ENCODE results near the gene ZNF689.
A peak's percentile ranks its signal among the peaks of the same experiment; 100 is the strongest.

Gene ZNF689

GRCh38 chr16:30562021-30562420 lies 48.2 kb downstream of the ZNF689 start:
- Histone ChIP-seq H3K36me3 (ENCODE audit: insufficient read depth, low read length) (no peaks in the 10 kb centered on the region), H3K4me1 (ENCODE audit: insufficient read depth, low read length, severe bottlenecking) (peaks cover 25% of the 10 kb centered on the region), H3K9me2 (ENCODE audit: low read depth, low read length) (no peaks in the 10 kb centered on the region), H2AFZ (ENCODE audit: low read length) (no peak overlapping the region), H3K4me2 (ENCODE audit: low read length) (peak overlapping the region; percentile 63), H3K27me3 (ENCODE audit: insufficient read depth, low read length) (no peaks in the 10 kb centered on the region), H3K4me3 (ENCODE audit: low read depth, low read length, poor library complexity, severe bottlenecking) (peak overlapping the region; percentile 57), H3K9ac (ENCODE audit: low read length) (peak overlapping the region; percentile 60; the same call in 1 of the 2 replicates), H4K20me1 (ENCODE audit: insufficient read depth, low read length) (no peaks in the 10 kb centered on the region), H3K9me3 (ENCODE audit: low read length) (no peaks in the 10 kb centered on the region), H3F3A (ENCODE audit: insufficient read depth, low read length) (0 out of 2 replicates have a peak, but pooled peaks cover 3% of the 10 kb centered on the region), H3K27ac (ENCODE audit: low read depth, low read length, poor library complexity, severe bottlenecking) (no peak overlapping the region), H3K79me2 (ENCODE audit: insufficient read depth, low read length) (0 out of 2 replicates have a peak, but pooled peaks cover 4% of the 10 kb centered on the region)
- TF ChIP-seq, protein P1, sequence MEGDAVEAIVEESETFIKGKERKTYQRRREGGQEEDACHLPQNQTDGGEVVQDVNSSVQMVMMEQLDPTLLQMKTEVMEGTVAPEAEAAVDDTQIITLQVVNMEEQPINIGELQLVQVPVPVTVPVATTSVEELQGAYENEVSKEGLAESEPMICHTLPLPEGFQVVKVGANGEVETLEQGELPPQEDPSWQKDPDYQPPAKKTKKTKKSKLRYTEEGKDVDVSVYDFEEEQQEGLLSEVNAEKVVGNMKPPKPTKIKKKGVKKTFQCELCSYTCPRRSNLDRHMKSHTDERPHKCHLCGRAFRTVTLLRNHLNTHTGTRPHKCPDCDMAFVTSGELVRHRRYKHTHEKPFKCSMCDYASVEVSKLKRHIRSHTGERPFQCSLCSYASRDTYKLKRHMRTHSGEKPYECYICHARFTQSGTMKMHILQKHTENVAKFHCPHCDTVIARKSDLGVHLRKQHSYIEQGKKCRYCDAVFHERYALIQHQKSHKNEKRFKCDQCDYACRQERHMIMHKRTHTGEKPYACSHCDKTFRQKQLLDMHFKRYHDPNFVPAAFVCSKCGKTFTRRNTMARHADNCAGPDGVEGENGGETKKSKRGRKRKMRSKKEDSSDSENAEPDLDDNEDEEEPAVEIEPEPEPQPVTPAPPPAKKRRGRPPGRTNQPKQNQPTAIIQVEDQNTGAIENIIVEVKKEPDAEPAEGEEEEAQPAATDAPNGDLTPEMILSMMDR (IDR thresholded peaks at IDR 0.05; ENCODE audit: low read length): peak; percentile 8; the same call in 1 of the 2 replicates
- TF ChIP-seq EZH2 (IDR thresholded peaks at IDR 0.05; ENCODE audit: borderline replicate concordance, low read length): no peak

GRCh38 chr16:30561089-30561816 lies 48.9 kb downstream of the ZNF689 start:
- TF ChIP-seq, protein P1 (IDR thresholded peaks at IDR 0.05; ENCODE audit: low read length): no peak
- TF ChIP-seq EZH2 (IDR thresholded peaks at IDR 0.05; ENCODE audit: borderline replicate concordance, low read length): no peak
- Histone ChIP-seq H3K4me1 (ENCODE audit: insufficient read depth, low read length, severe bottlenecking) (peaks cover 29% of the 10 kb centered on the region), H3K9ac (ENCODE audit: low read length) (peak overlapping the region; percentile 60), H3K9me2 (ENCODE audit: low read depth, low read length) (no peaks in the 10 kb centered on the region), H3K9me3 (ENCODE audit: low read length) (no peaks in the 10 kb centered on the region), H3K27me3 (ENCODE audit: insufficient read depth, low read length) (no peaks in the 10 kb centered on the region), H2AFZ (ENCODE audit: low read length) (peak overlapping the region; percentile 18; the same call in 1 of the 2 replicates), H4K20me1 (ENCODE audit: insufficient read depth, low read length) (no peaks in the 10 kb centered on the region), H3F3A (ENCODE audit: insufficient read depth, low read length) (0 out of 2 replicates have a peak, but pooled peaks cover 3% of the 10 kb centered on the region), H3K36me3 (ENCODE audit: insufficient read depth, low read length) (peaks cover 2% of the 10 kb centered on the region; the same call in 1 of the 2 replicates), H3K4me2 (ENCODE audit: low read length) (peak overlapping the region; percentile 63), H3K79me2 (ENCODE audit: insufficient read depth, low read length) (0 out of 2 replicates have a peak, but pooled peaks cover 4% of the 10 kb centered on the region), H3K4me3 (ENCODE audit: low read depth, low read length, poor library complexity, severe bottlenecking) (peak overlapping the region; percentile 57), H3K27ac (ENCODE audit: low read depth, low read length, poor library complexity, severe bottlenecking) (peak overlapping the region; percentile 3)

DNA sequence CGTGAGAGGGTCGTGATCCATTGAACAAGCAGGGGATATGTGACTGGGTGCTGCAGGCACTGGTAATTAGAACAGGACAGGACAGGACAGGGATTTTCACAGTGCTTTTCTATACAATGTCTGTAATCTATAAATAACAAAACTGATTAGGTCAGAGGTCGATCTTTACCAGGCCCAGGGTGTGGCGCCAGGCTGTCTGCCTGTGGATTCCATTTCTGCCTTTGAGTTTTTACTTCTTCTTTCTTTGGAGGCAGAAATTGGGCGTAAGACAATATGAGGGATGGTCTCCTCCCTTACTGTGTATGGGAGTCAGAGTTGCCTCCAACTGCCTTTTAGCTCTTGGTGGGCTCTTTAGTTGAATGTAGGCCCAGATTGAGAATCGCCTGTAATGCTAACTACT lies 50.5 kb downstream of the ZNF689 start:
- no peak for TF ChIP-seq EZH2 (IDR thresholded peaks at IDR 0.05; ENCODE audit: borderline replicate concordance, low read length)
- TF ChIP-seq, protein P1 (IDR thresholded peaks at IDR 0.05; ENCODE audit: low read length): no peak
- Histone ChIP-seq H3K27ac (ENCODE audit: low read depth, low read length, poor library complexity, severe bottlenecking) (no peak overlapping the region), H3K27me3 (ENCODE audit: insufficient read depth, low read length) (no peaks in the 10 kb centered on the region), H3K9ac (ENCODE audit: low read length) (no peak overlapping the region), H3K79me2 (ENCODE audit: insufficient read depth, low read length) (0 out of 2 replicates have a peak, but pooled peaks cover 4% of the 10 kb centered on the region), H4K20me1 (ENCODE audit: insufficient read depth, low read length) (no peaks in the 10 kb centered on the region), H3K4me2 (ENCODE audit: low read length) (no peak overlapping the region), H3F3A (ENCODE audit: insufficient read depth, low read length) (0 out of 2 replicates have a peak, but pooled peaks cover 3% of the 10 kb centered on the region), H3K4me3 (ENCODE audit: low read depth, low read length, poor library complexity, severe bottlenecking) (no peak overlapping the region), H3K9me3 (ENCODE audit: low read length) (no peaks in the 10 kb centered on the region), H3K4me1 (ENCODE audit: insufficient read depth, low read length, severe bottlenecking) (peaks cover 21% of the 10 kb centered on the region), H3K9me2 (ENCODE audit: low read depth, low read length) (no peaks in the 10 kb centered on the region), H2AFZ (ENCODE audit: low read length) (no peak overlapping the region), H3K36me3 (ENCODE audit: insufficient read depth, low read length) (peaks cover 18% of the 10 kb centered on the region; the same call in 1 of the 2 replicates)
